HFF-Myc (cell line): Measurements from ENCODE around the gene SPTBN1.

ENCODE experiments used
- DNase-seq: peaks from one replicate; pipeline ENCODE4 v3.0.0-alpha.2; 2011; ENCODE audit warnings: low read depth; ENCODE audit errors: extremely low read depth
- H3K4me3 ChIP-seq: replicated peaks from 2 replicates; pipeline ENCODE4 v1.5.1; 2011; ENCODE audit warnings: low read depth, mild to moderate bottlenecking, control low read depth, low read length
- CTCF ChIP-seq: IDR thresholded peaks from 2 replicates; pipeline ENCODE4 v1.5.1; 2012; ENCODE audit warnings: mild to moderate bottlenecking, low read depth, low read length, control low read depth; ENCODE audit errors: missing control alignments

SPTBN1 gene

GRCh38 chr2:54699665-54700064 lies 243.5 kb downstream of the SPTBN1 start:
- DNase-seq: no peak
- TF ChIP-seq CTCF: no peak
- H3K4me3 ChIP-seq: no peak overlapping the region

GRCh38 chr2:54701029-54701428 lies 244.9 kb downstream of the SPTBN1 start:
- no peak for DNase-seq
- no peak for TF ChIP-seq CTCF
- no peak overlapping the region for H3K4me3 ChIP-seq

GRCh38 chr2:54704238-54704637 lies 248.1 kb downstream of the SPTBN1 start:
- no peak for TF ChIP-seq CTCF
- DNase-seq: no peak
- no peak overlapping the region for H3K4me3 ChIP-seq

- no peak overlapping the region for H3K4me3 ChIP-seq
- peak; percentile 15 for TF ChIP-seq CTCF
- peak; percentile 31 for DNase-seq
These were observed 248.8 kb downstream of the SPTBN1 start for GRCh38 chr2:54704688-54705605.

GRCh38 chr2:54706622-54707021 lies 250.5 kb downstream of the SPTBN1 start:
- no peak overlapping the region for H3K4me3 ChIP-seq
- no peak for TF ChIP-seq CTCF
- DNase-seq: no peak

GRCh38 chr2:54708584-54709335 lies 252.6 kb downstream of the SPTBN1 start:
- no peak for DNase-seq
- peak overlapping the region; percentile 22 for H3K4me3 ChIP-seq
- no peak for TF ChIP-seq CTCF
